H1 (cell line): ENCODE measurements around the gene BPHL.

Source experiments
- BACH1 ChIP-seq: IDR thresholded peaks from 2 replicates; pipeline ENCODE4 v1.6.1; 2012; ENCODE audit warnings: low read length, improper control_type of control experiment
- CHD2 ChIP-seq: IDR thresholded peaks from 2 replicates; pipeline ENCODE4 v1.6.1; 2012; ENCODE audit warnings: low read length, improper control_type of control experiment
- CTCF ChIP-seq, 3 experiments: IDR thresholded peaks; 1 replicate in 2 of 3; 2 replicates in 1 of 3; pipeline versions ENCODE4 v1.5.1 to v1.6.1; 2011; ENCODE audit warnings: low read length in 3 of 3, mild to moderate bottlenecking in 3 of 3, inconsistent platforms in 2 of 3, low read depth in 1 of 3, moderate library complexity in 1 of 3; ENCODE audit not compliant: insufficient read depth in 1 of 3; ENCODE audit errors: control extremely low read depth in 1 of 3
- EGR1 ChIP-seq: IDR thresholded peaks from 2 replicates; pipeline ENCODE4 v1.6.1; 2011; ENCODE audit warnings: low read depth, low read length, borderline replicate concordance
- EP300 ChIP-seq, 2 experiments: IDR thresholded peaks; 1 replicate in 1 of 2; 2 replicates in 1 of 2; pipeline ENCODE4 v1.6.1; 2011 to 2012; ENCODE audit warnings: low read depth in 2 of 2, low read length in 2 of 2, mild to moderate bottlenecking in 2 of 2, borderline replicate concordance in 1 of 2, inconsistent platforms in 1 of 2, moderate library complexity in 1 of 2
- MAX ChIP-seq: IDR thresholded peaks from 2 replicates; pipeline ENCODE4 v1.6.1; 2012; ENCODE audit warnings: inconsistent platforms
- SIN3A ChIP-seq, 2 experiments: IDR thresholded peaks in 1 of 2; conservative IDR thresholded peaks in 1 of 2; 2 replicates each; pipeline ENCODE4 v1.6.1; 2011 to 2012; ENCODE audit warnings: low read length in 2 of 2, improper control_type of control experiment in 1 of 2, low read depth in 1 of 2, mild to moderate bottlenecking in 1 of 2

- TF ChIP-seq BACH1: no peak
- TF ChIP-seq EGR1: no peak
- TF ChIP-seq EP300 (IDR thresholded peaks at IDR 0.05; ENCODE audit: borderline replicate concordance in 1 of 2, low read depth in 2 of 2, low read length in 2 of 2): no peak
- no peak for TF ChIP-seq CTCF (IDR thresholded peaks at IDR 0.05; ENCODE audit: control extremely low read depth in 1 of 3, insufficient read depth in 1 of 3, low read depth in 1 of 3, low read length in 3 of 3)
- no peak for TF ChIP-seq CHD2
- TF ChIP-seq MAX: no peak
- TF ChIP-seq SIN3A (conservative IDR thresholded peaks at IDR 0.05 in 1 of 2, IDR thresholded peaks at IDR 0.05 in 1 of 2; ENCODE audit: low read depth in 1 of 2, low read length in 2 of 2): no peak; a peak in 1 of 4 replicates
Observed at GRCh38 chr6:3194535-3195419, 76.3 kb downstream of the BPHL start.
